NT2/D1 (cell line): Measurements from ENCODE around the gene TBCK.

ENCODE experiments used
- SUZ12 ChIP-seq: IDR thresholded peaks from 2 replicates; pipeline ENCODE4 v1.6.1; 2011; ENCODE audit not compliant: insufficient read length, insufficient read depth; ENCODE audit errors: extremely low read depth
- YY1 ChIP-seq: IDR thresholded peaks from 2 replicates; pipeline ENCODE4 v1.6.1; 2011; ENCODE audit not compliant: insufficient read length, insufficient read depth
- ZNF274 ChIP-seq: IDR thresholded peaks from 2 replicates; pipeline ENCODE4 v1.6.1; 2011; ENCODE audit warnings: mild to moderate bottlenecking, low read depth, low read length

GRCh38 chr4:106034751-106035150 lies 281.3 kb downstream of the TBCK start:
- TF ChIP-seq ZNF274 (no peak), SUZ12 (no peak), YY1 (no peak)
